Mesenchymal stem cell (in vitro differentiated cells and primary cell): Measurements from ENCODE around the gene SRC.

Experiments
- DNase-seq: peaks from one replicate; pipeline ENCODE4 v3.0.0-alpha.2; 2013
- H2AFZ ChIP-seq: one replicate; pipeline ENCODE4 v1.6.1; 2013; ENCODE audit warnings: low read depth, mild to moderate bottlenecking, control low read depth, inconsistent platforms, low read length, moderate library complexity
- H2AK5ac ChIP-seq: 2 replicates; pipeline ENCODE4 v1.6.1; 2013; ENCODE audit warnings: low read length, moderate library complexity, mild to moderate bottlenecking, inconsistent platforms; ENCODE audit not compliant: severe bottlenecking
- H2BK120ac ChIP-seq: one replicate; pipeline ENCODE4 v1.6.1; 2013; ENCODE audit warnings: low read depth, mild to moderate bottlenecking, inconsistent platforms, low read length, moderate library complexity
- H2BK12ac ChIP-seq, 2 experiments: one replicate each; pipeline ENCODE4 v1.6.1; 2013; ENCODE audit warnings: inconsistent platforms in 2 of 2, low read length in 2 of 2, mild to moderate bottlenecking in 2 of 2, moderate library complexity in 2 of 2, control low read depth in 1 of 2
- H2BK15ac ChIP-seq: one replicate; pipeline ENCODE4 v1.6.1; 2013; ENCODE audit warnings: mild to moderate bottlenecking, low read depth, inconsistent platforms; ENCODE audit not compliant: poor library complexity, severe bottlenecking
- H2BK5ac ChIP-seq: 2 replicates; pipeline ENCODE4 v1.6.1; 2013; ENCODE audit warnings: low read depth, mild to moderate bottlenecking, low read length, control low read depth, inconsistent platforms; ENCODE audit not compliant: poor library complexity, severe bottlenecking
- H3K14ac ChIP-seq, 2 experiments: one replicate each; pipeline ENCODE4 v1.6.1; 2013; ENCODE audit warnings: inconsistent platforms in 2 of 2, low read length in 2 of 2, control low read depth in 1 of 2, mild to moderate bottlenecking in 1 of 2, moderate library complexity in 1 of 2
- H3K18ac ChIP-seq, 2 experiments: one replicate each; pipeline ENCODE4 v1.6.1; 2013; ENCODE audit warnings: inconsistent platforms in 2 of 2, low read length in 2 of 2, control low read depth in 1 of 2, low read depth in 1 of 2, mild to moderate bottlenecking in 1 of 2
- H3K23ac ChIP-seq, 2 experiments: one replicate each; pipeline ENCODE4 v1.6.1; 2013; ENCODE audit warnings: inconsistent platforms in 2 of 2, low read length in 2 of 2, mild to moderate bottlenecking in 2 of 2, moderate library complexity in 2 of 2, control low read depth in 1 of 2
- H3K27ac ChIP-seq: 2 replicates; pipeline ENCODE4 v1.5.1; 2013; ENCODE audit warnings: mild to moderate bottlenecking, moderate library complexity, low read length, control low read depth, inconsistent platforms; ENCODE audit not compliant: poor library complexity, severe bottlenecking
- H3K27me3 ChIP-seq, 2 experiments: 2 replicates each; pipeline versions ENCODE4 v1.6.1 to v1.7.0; 2013; ENCODE audit warnings: low read length in 2 of 2, mild to moderate bottlenecking in 2 of 2, moderate library complexity in 2 of 2, control low read depth in 1 of 2, inconsistent platforms in 1 of 2; ENCODE audit not compliant: control insufficient read depth in 1 of 2, insufficient read depth in 1 of 2
- H3K36me3 ChIP-seq, 2 experiments: 2 replicates each; pipeline versions ENCODE4 v1.6.1 to v1.7.0; 2013; ENCODE audit warnings: low read length in 2 of 2, control low read depth in 1 of 2, inconsistent platforms in 1 of 2, low read depth in 1 of 2, mild to moderate bottlenecking in 1 of 2; ENCODE audit not compliant: insufficient read depth in 2 of 2, control insufficient read depth in 1 of 2
- H3K4ac ChIP-seq, 2 experiments: one replicate each; pipeline ENCODE4 v1.6.1; 2013; ENCODE audit warnings: inconsistent platforms in 2 of 2, low read length in 2 of 2, mild to moderate bottlenecking in 2 of 2, moderate library complexity in 2 of 2, control low read depth in 1 of 2, low read depth in 1 of 2
- H3K4me1 ChIP-seq: 2 replicates; pipeline ENCODE4 v1.6.1; 2013; ENCODE audit warnings: low read depth, low read length, control low read depth; ENCODE audit not compliant: control insufficient read depth, insufficient read depth
- H3K4me2 ChIP-seq: 2 replicates; pipeline ENCODE4 v1.6.1; 2013; ENCODE audit warnings: low read length, mild to moderate bottlenecking, inconsistent platforms; ENCODE audit not compliant: poor library complexity, severe bottlenecking
- H3K4me3 ChIP-seq, 2 experiments: 2 replicates each; pipeline versions ENCODE4 v1.5.1 to v1.7.0; 2013; ENCODE audit warnings: low read length in 2 of 2, mild to moderate bottlenecking in 2 of 2, control low read depth in 1 of 2, low read depth in 1 of 2; ENCODE audit not compliant: insufficient read depth in 1 of 2
- H3K79me1 ChIP-seq: replicated peaks from 2 replicates; pipeline ENCODE4 v1.6.1; 2013; ENCODE audit warnings: mild to moderate bottlenecking, control low read depth, low read length, inconsistent platforms; ENCODE audit not compliant: poor library complexity, severe bottlenecking
- H3K9ac ChIP-seq: 2 replicates; pipeline ENCODE4 v1.7.0; 2013; ENCODE audit warnings: mild to moderate bottlenecking, low read length, moderate library complexity
- H3K9me3 ChIP-seq: 2 replicates; pipeline ENCODE4 v1.7.0; 2013; ENCODE audit warnings: mild to moderate bottlenecking, low read length; ENCODE audit not compliant: control insufficient read depth
- H4K8ac ChIP-seq: one replicate; pipeline ENCODE4 v1.6.1; 2013; ENCODE audit warnings: inconsistent platforms, mild to moderate bottlenecking, low read length, moderate library complexity
- H4K91ac ChIP-seq: one replicate; pipeline ENCODE4 v1.6.1; 2013; ENCODE audit warnings: mild to moderate bottlenecking, low read length, inconsistent platforms
- WGBS: methylation state at CpG from one replicate; pipeline ENCODE4 v1.1.7; 2013; ENCODE audit warnings: mixed read lengths; 5-methylcytosine and 5-hydroxymethylcytosine counted together

The SRC gene

DNA sequence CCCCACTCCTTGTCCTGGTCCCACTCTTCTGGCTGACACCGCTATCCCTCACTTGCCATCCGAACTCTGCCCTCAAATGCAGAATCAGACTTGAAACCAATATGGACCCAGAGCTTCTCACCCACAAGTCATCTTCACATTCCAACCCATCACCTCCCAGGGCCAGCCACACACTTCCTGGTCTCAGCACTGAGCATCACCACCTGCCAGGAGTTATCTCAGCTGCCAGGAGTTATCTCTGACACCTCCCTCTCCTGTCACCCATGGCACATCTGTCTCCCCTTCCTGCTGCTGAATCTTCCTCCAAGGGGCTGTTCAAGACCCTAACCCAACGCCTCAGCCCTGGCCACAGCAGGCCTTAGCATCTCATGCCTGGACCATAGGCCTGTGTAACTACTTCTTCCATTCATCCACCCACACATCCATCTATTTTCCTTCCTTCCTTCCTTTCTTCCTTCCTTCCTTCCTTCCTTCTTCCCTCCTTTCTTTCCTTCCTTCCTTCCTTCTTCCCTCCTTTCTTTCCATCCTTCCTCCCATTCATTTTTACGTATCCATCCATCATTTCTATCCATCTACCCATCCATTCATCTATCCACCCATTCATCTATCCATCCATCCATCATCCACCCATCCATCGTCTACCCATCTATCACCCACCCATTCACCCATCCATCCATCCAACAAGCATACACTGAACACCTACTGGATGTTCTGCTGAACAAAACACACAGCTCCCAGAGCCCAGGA lies 100.5 kb downstream of the SRC start:
- Histone ChIP-seq H3K23ac (no peak overlapping the region), H3K4ac (no peak overlapping the region), H3K4me2 (no peak overlapping the region), H2BK15ac (no peak overlapping the region), H3K4me1 (no peaks in the 10 kb centered on the region), H3K79me1 (no peaks in the 10 kb centered on the region), H3K4me3 (no peak overlapping the region), H2AK5ac (no peak overlapping the region), H2BK120ac (no peak overlapping the region), H4K91ac (no peak overlapping the region), H3K36me3 (no peaks in the 10 kb centered on the region), H3K9ac (no peak overlapping the region), H3K14ac (no peak overlapping the region), H2BK5ac (no peak overlapping the region), H3K18ac (no peak overlapping the region), H4K8ac (no peak overlapping the region), H3K9me3 (peaks cover 4% of the 10 kb centered on the region), H3K27ac (no peak overlapping the region), H2BK12ac (no peak overlapping the region), H2AFZ (no peak overlapping the region), H3K27me3 (peaks cover 47 to 84% of the 10 kb centered on the region in 2 experiments)
- no peak for DNase-seq
- WGBS = 66% methylated on average over 5 of the region's 5 CpGs

DNA sequence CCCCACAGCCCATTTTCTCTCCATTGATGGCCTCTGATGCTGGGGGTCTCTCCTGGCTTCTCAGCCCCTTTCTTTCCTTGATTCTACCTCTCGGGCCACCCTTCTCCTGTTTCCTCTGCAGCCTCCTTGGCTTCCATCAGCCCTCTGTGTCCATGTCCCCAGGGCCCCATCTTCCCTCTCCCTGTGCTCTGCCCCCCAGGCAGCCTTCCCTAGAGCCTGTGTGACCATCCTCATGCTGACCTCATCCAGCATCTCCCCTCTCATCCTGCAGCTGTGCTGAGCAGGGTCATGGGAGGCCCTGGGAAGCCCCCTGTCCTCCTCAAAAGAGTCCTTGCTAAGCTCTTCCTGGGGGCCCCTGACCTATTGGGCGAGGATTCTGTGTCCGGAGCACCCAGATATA lies 101.7 kb downstream of the SRC start:
- Histone ChIP-seq H3K18ac (no peak overlapping the region), H3K36me3 (no peaks in the 10 kb centered on the region), H4K8ac (no peak overlapping the region), H3K4me3 (no peak overlapping the region), H3K23ac (no peak overlapping the region), H3K4ac (no peak overlapping the region), H3K79me1 (no peaks in the 10 kb centered on the region), H2BK15ac (no peak overlapping the region), H2BK5ac (no peak overlapping the region), H2BK120ac (no peak overlapping the region), H3K14ac (no peak overlapping the region), H3K27me3 (peaks cover 48 to 88% of the 10 kb centered on the region in 2 experiments), H3K27ac (no peak overlapping the region), H2AFZ (no peak overlapping the region), H2BK12ac (no peak overlapping the region), H3K9me3 (peaks cover 4% of the 10 kb centered on the region), H3K4me2 (no peak overlapping the region), H4K91ac (no peak overlapping the region), H3K9ac (no peak overlapping the region), H2AK5ac (no peak overlapping the region), H3K4me1 (no peaks in the 10 kb centered on the region)
- WGBS = 75% methylated on average over 3 of the region's 3 CpGs
- no peak for DNase-seq

DNA sequence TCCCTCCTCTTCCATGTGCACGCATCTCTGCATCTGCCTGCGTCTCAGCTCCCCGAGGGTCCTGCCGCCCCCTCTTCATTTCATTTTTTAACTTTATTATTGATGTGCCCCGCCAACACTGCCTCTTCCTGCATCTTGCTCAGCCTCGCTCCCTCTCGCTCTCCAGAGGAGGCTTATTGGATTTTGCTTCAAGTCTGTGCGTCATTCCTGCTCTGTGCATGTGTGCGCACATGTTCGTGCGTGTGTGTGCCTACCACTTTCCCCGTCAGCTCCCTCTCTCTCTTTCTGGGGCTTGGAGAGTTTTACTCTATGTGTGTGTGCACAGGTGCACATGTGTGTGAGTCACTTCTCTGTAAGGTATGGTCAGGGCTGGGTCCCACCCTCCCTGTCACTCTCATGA lies 103.3 kb downstream of the SRC start:
- no peak for DNase-seq
- no peaks in the 10 kb centered on the region for H3K4me1 ChIP-seq
- H3K27ac ChIP-seq = no peak overlapping the region
- no peak overlapping the region for H2BK120ac ChIP-seq
- no peak overlapping the region for H3K18ac ChIP-seq
- peaks cover 53 to 86% of the 10 kb centered on the region in 2 experiments for H3K27me3 ChIP-seq
- no peak overlapping the region for H2BK5ac ChIP-seq
- peaks cover 8% of the 10 kb centered on the region for H3K9me3 ChIP-seq
- H4K91ac ChIP-seq = no peak overlapping the region
- H3K4me3 ChIP-seq = no peak overlapping the region
- H3K4ac ChIP-seq = no peak overlapping the region
- H2BK15ac ChIP-seq = no peak overlapping the region
- H3K9ac ChIP-seq = no peak overlapping the region
- 85% methylated on average over 11 of the region's 12 CpGs for WGBS
- H3K36me3 ChIP-seq = no peaks in the 10 kb centered on the region
- H3K23ac ChIP-seq = no peak overlapping the region
- H3K14ac ChIP-seq = no peak overlapping the region
- no peaks in the 10 kb centered on the region for H3K79me1 ChIP-seq
- H3K4me2 ChIP-seq = no peak overlapping the region
- H2AFZ ChIP-seq = no peak overlapping the region
- H4K8ac ChIP-seq = no peak overlapping the region
- no peak overlapping the region for H2AK5ac ChIP-seq
- H2BK12ac ChIP-seq = no peak overlapping the region

DNA sequence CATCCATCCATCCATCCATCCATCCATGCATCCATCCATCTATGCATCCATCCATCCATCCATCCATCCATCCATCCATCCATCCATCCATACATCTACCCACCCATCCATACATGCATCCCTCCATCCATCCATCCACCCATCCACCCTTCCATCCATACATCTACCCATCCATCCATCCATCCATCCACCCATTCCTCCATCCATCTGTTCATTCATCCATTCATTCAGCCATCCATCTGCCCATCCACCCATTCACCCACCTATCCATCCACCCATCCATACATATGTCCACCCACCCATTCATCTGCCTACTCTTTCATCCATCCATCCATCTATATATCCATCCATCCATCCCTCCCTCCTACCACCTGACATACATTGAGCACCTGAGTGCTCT lies 104.4 kb downstream of the SRC start:
- Histone ChIP-seq H2BK15ac (no peak overlapping the region), H3K9ac (no peak overlapping the region), H3K18ac (no peak overlapping the region), H2AFZ (no peak overlapping the region), H2BK12ac (peak overlapping the region in 1 of 2 experiments; percentile 41), H3K4me2 (no peak overlapping the region), H3K4me1 (no peaks in the 10 kb centered on the region), H2AK5ac (no peak overlapping the region), H3K14ac (no peak overlapping the region), H3K23ac (no peak overlapping the region), H2BK5ac (no peak overlapping the region), H3K27me3 (peaks cover 56 to 89% of the 10 kb centered on the region in 2 experiments), H4K8ac (no peak overlapping the region), H3K36me3 (no peaks in the 10 kb centered on the region), H3K4ac (no peak overlapping the region), H3K9me3 (peaks cover 16% of the 10 kb centered on the region), H3K79me1 (no peaks in the 10 kb centered on the region), H3K27ac (no peak overlapping the region), H3K4me3 (no peak overlapping the region), H4K91ac (no peak overlapping the region), H2BK120ac (no peak overlapping the region)
- no peak for DNase-seq
